HG02884 (cell line): Measurements from ENCODE around the gene RABL6.
"Not testable (repeated sequence)": the region's sequence is repeated elsewhere in the genome, so short reads cannot be mapped to it uniquely, and the experiment has no call there.

Experiments used
- ATAC-seq: cut with Tn5 transposase; IDR thresholded peaks from one replicate; pipeline ENCODE4 v1.9.1; 2021; ENCODE audit warnings: mild to moderate bottlenecking, moderate library complexity; ENCODE audit not compliant: unreplicated experiment

The RABL6 gene

GRCh38 chr9:136855461-136856078, 47.8 kb downstream of the RABL6 start:
- ATAC-seq, result no peak

GRCh38 chr9:136856079-136856476, 48.3 kb downstream of the RABL6 start:
- no peak for ATAC-seq

- ATAC-seq, result no peak
These were observed 48.9 kb downstream of the RABL6 start for GRCh38 chr9:136856541-136857141.

- no peak for ATAC-seq
These were observed 49.4 kb downstream of the RABL6 start for GRCh38 chr9:136857166-136857565.

GRCh38 chr9:136857581-136858412, 50.0 kb downstream of the RABL6 start:
- ATAC-seq, result no peak

- ATAC-seq, result no peak
These were observed 50.7 kb downstream of the RABL6 start for GRCh38 chr9:136858452-136858843.

GRCh38 chr9:136858844-136859757, 51.4 kb downstream of the RABL6 start:
- no peak for ATAC-seq

- ATAC-seq, result no peak
These were observed 52.8 kb downstream of the RABL6 start for GRCh38 chr9:136860529-136860928.

- ATAC-seq, result no peak
These were observed 53.5 kb downstream of the RABL6 start for GRCh38 chr9:136860933-136861873.

GRCh38 chr9:136861874-136862457, 54.2 kb downstream of the RABL6 start:
- ATAC-seq, result no peak

GRCh38 chr9:136862849-136863622, 55.3 kb downstream of the RABL6 start:
- ATAC-seq, result no peak

- no peak for ATAC-seq
These were observed 56.0 kb downstream of the RABL6 start for GRCh38 chr9:136863623-136864273.

- no peak for ATAC-seq
These were observed 57.5 kb downstream of the RABL6 start for GRCh38 chr9:136865041-136865767.

GRCh38 chr9:136865768-136866103, 58.0 kb downstream of the RABL6 start:
- no peak for ATAC-seq

GRCh38 chr9:136866898-136867421, 59.2 kb downstream of the RABL6 start:
- not testable (repeated sequence) for ATAC-seq

- no peak for ATAC-seq
These were observed 59.7 kb downstream of the RABL6 start for GRCh38 chr9:136867480-136867879.

GRCh38 chr9:136867917-136868316, 60.2 kb downstream of the RABL6 start:
- no peak for ATAC-seq
